Neural cell (in vitro differentiated cells): ENCODE results near the gene SNX2. TPM values are rescaled to one million over a fixed set of nuclear protein-coding genes. Genes with fewer than 3 reads are reported as not detected.

ENCODE experiments used
- H2AFZ ChIP-seq: fragments of 200-600, 300-800 bp; sonication (generic), shearing (Covaris generic); 2 replicates; pipeline ENCODE4 v1.6.0; 2014; ENCODE audit warnings: low read depth, mild to moderate bottlenecking, antibody characterized with exemption, low read length, moderate library complexity
- H3F3A ChIP-seq: fragments of 200-600 bp; shearing (Covaris generic); 2 replicates; pipeline ENCODE4 v1.6.1; 2016; ENCODE audit warnings: mild to moderate bottlenecking, moderate library complexity, mixed read lengths, antibody characterized with exemption, low read length; ENCODE audit not compliant: insufficient read depth, poor library complexity, severe bottlenecking
- H3K27ac ChIP-seq: fragments of 200-600, 300-800 bp; sonication (generic), shearing (Covaris generic); 2 replicates; pipeline ENCODE4 v1.5.1; 2014; ENCODE audit warnings: mild to moderate bottlenecking, low read length, moderate library complexity
- H3K27me3 ChIP-seq: fragments of 300-800, 200-600 bp; sonication (generic), shearing (Covaris generic); 2 replicates; pipeline ENCODE4 v1.6.0; 2014; ENCODE audit warnings: mild to moderate bottlenecking, low read depth, low read length, moderate library complexity; ENCODE audit not compliant: insufficient read depth
- H3K36me3 ChIP-seq: fragments of 300-800, 200-600 bp; sonication (generic), shearing (Covaris generic); 2 replicates; pipeline ENCODE4 v1.5.1; 2014; ENCODE audit warnings: mild to moderate bottlenecking, antibody characterized with exemption, low read length, moderate library complexity; ENCODE audit not compliant: insufficient read depth
- H3K4me2 ChIP-seq: fragments of 300-800, 200-600 bp; sonication (generic), shearing (Covaris generic); 2 replicates; pipeline ENCODE4 v1.6.0; 2014; ENCODE audit warnings: mild to moderate bottlenecking, low read length
- H3K4me3 ChIP-seq: fragments of 300-800, 200-600 bp; sonication (generic), shearing (Covaris generic); 2 replicates; pipeline ENCODE4 v1.5.1; 2014; ENCODE audit warnings: mild to moderate bottlenecking, low read length, moderate library complexity
- H3K79me2 ChIP-seq: fragments of 200-600 bp; shearing (Covaris generic); replicated peaks from 2 replicates; pipeline ENCODE4 v1.6.0; 2014; ENCODE audit warnings: mild to moderate bottlenecking, low read length, moderate library complexity; ENCODE audit not compliant: insufficient read depth
- H3K9ac ChIP-seq: fragments of 300-800, 200-600 bp; sonication (generic), shearing (Covaris generic); 2 replicates; pipeline ENCODE4 v1.6.1; 2016; ENCODE audit warnings: mild to moderate bottlenecking, low read length, mixed read lengths
- H3K9me2 ChIP-seq: fragments of 200-600 bp; shearing (Covaris generic); 2 replicates; pipeline ENCODE4 v1.6.1; 2016; ENCODE audit warnings: mild to moderate bottlenecking, low read length, mixed read lengths; ENCODE audit not compliant: insufficient read depth
- H3K9me3 ChIP-seq: fragments of 200-600, 300-800 bp; sonication (generic), shearing (Covaris generic); 2 replicates; pipeline ENCODE4 v1.6.1; 2016; ENCODE audit warnings: mild to moderate bottlenecking, mixed run types, low read length, moderate library complexity, mixed read lengths
- H4K20me1 ChIP-seq: fragments of 200-600 bp; shearing (Covaris generic); 2 replicates; pipeline ENCODE4 v1.6.1; 2016; ENCODE audit warnings: mild to moderate bottlenecking, mixed run types; ENCODE audit not compliant: insufficient read depth
- EZH2 ChIP-seq: fragments of 200-600, 300-800 bp; shearing (Covaris generic), sonication (generic); IDR thresholded peaks from 2 replicates; pipeline ENCODE4 v1.6.1; 2014; ENCODE audit warnings: antibody characterized with exemption, low read length, borderline replicate concordance, mild to moderate bottlenecking; ENCODE audit not compliant: insufficient read depth, poor library complexity, severe bottlenecking
- MXI1 ChIP-seq: fragments of 450-650 bp; conservative IDR thresholded peaks from 2 replicates; pipeline ENCODE4 v1.6.1; 2014; ENCODE audit warnings: antibody characterized with exemption, mild to moderate bottlenecking; ENCODE audit not compliant: poor library complexity, severe bottlenecking
- POLR2AphosphoS5 ChIP-seq: IDR thresholded peaks from 2 replicates; pipeline ENCODE4 v1.6.1; 2012
- SMC3 ChIP-seq: fragments of 450-650 bp; conservative IDR thresholded peaks from 2 replicates; pipeline ENCODE4 v1.6.1; 2014; ENCODE audit warnings: antibody characterized with exemption, mild to moderate bottlenecking, moderate library complexity; ENCODE audit not compliant: poor library complexity
- TAF1 ChIP-seq: IDR thresholded peaks from 2 replicates; pipeline ENCODE4 v1.6.1; 2012; ENCODE audit warnings: low read depth
- polyA plus RNA-seq: library from polyadenylated mRNA; depleted of rRNA; stranded (reverse); fragments of >200 nt; gene quantifications from 2 replicates; pipeline ENCODE4 v1.2.3, GENCODE V29; 2014
- TF ChIP-seq, protein P1 (sequence below): fragments of 450-650 bp; IDR thresholded peaks from 2 replicates; pipeline ENCODE4 v1.5.1; 2014; ENCODE audit warnings: antibody characterized with exemption, mild to moderate bottlenecking, moderate library complexity; ENCODE audit not compliant: poor library complexity, severe bottlenecking
- TF ChIP-seq, protein P2 (sequence below): IDR thresholded peaks from 2 replicates; pipeline ENCODE4 v1.6.1; 2012; ENCODE audit warnings: borderline replicate concordance

SNX2 gene
- polyA plus RNA-seq, 1 donor from 2014 or later: 36.1 TPM

DNA sequence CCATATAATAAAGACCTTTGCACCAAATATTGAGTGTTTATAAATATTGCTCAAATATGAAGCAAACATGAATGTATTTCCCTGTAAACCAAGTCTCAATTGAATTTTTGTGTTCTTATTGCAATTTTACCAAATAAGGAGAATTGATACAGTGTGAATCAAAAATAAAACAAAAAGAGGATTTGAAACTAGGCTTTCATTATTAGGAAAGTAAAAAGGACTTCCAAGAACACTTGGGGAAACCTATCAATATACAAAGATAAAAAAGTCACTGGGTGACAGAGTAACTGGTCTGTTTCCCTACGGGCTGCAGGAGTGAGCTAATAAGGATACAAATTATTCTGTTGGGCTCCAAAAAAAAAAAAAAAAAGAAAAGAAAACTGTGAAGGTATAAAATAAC, 44.8 kb upstream of the SNX2 start:
- Histone ChIP-seq H3K9ac (no peak overlapping the region), H3K4me2 (no peak overlapping the region), H3F3A (no peaks in the 10 kb centered on the region), H3K36me3 (no peaks in the 10 kb centered on the region), H3K9me3 (no peaks in the 10 kb centered on the region), H3K27ac (no peak overlapping the region), H3K27me3 (no peaks in the 10 kb centered on the region), H2AFZ (no peak overlapping the region), H3K79me2 (no peaks in the 10 kb centered on the region), H3K9me2 (no peaks in the 10 kb centered on the region), H3K4me3 (no peak overlapping the region), H4K20me1 (no peaks in the 10 kb centered on the region)
- TF ChIP-seq, protein P1, sequence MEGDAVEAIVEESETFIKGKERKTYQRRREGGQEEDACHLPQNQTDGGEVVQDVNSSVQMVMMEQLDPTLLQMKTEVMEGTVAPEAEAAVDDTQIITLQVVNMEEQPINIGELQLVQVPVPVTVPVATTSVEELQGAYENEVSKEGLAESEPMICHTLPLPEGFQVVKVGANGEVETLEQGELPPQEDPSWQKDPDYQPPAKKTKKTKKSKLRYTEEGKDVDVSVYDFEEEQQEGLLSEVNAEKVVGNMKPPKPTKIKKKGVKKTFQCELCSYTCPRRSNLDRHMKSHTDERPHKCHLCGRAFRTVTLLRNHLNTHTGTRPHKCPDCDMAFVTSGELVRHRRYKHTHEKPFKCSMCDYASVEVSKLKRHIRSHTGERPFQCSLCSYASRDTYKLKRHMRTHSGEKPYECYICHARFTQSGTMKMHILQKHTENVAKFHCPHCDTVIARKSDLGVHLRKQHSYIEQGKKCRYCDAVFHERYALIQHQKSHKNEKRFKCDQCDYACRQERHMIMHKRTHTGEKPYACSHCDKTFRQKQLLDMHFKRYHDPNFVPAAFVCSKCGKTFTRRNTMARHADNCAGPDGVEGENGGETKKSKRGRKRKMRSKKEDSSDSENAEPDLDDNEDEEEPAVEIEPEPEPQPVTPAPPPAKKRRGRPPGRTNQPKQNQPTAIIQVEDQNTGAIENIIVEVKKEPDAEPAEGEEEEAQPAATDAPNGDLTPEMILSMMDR: no peak
- TF ChIP-seq EZH2 (no peak), POLR2AphosphoS5 (no peak)
- TF ChIP-seq, protein P2, sequence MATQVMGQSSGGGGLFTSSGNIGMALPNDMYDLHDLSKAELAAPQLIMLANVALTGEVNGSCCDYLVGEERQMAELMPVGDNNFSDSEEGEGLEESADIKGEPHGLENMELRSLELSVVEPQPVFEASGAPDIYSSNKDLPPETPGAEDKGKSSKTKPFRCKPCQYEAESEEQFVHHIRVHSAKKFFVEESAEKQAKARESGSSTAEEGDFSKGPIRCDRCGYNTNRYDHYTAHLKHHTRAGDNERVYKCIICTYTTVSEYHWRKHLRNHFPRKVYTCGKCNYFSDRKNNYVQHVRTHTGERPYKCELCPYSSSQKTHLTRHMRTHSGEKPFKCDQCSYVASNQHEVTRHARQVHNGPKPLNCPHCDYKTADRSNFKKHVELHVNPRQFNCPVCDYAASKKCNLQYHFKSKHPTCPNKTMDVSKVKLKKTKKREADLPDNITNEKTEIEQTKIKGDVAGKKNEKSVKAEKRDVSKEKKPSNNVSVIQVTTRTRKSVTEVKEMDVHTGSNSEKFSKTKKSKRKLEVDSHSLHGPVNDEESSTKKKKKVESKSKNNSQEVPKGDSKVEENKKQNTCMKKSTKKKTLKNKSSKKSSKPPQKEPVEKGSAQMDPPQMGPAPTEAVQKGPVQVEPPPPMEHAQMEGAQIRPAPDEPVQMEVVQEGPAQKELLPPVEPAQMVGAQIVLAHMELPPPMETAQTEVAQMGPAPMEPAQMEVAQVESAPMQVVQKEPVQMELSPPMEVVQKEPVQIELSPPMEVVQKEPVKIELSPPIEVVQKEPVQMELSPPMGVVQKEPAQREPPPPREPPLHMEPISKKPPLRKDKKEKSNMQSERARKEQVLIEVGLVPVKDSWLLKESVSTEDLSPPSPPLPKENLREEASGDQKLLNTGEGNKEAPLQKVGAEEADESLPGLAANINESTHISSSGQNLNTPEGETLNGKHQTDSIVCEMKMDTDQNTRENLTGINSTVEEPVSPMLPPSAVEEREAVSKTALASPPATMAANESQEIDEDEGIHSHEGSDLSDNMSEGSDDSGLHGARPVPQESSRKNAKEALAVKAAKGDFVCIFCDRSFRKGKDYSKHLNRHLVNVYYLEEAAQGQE: no peak

DNA sequence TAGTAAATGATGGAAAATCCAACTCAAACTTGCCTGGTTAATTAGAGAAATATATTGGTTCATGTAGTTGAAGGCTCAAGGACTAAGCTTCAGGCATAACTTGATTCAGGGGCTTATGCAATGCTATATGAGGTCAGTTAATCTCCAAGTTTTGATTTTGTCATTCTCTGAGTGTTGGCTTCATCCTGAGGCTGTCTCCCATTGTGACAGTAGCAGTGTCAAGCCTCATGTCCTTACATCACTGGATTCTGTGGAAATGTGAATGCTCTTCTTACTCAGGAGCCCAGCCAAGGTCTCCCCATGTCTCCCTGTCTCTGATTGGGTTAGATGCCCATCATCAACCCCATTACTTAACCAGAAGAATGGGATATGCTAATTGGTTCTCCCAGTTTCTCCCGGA, 44.4 kb upstream of the SNX2 start:
- no peaks in the 10 kb centered on the region for H3K9me3 ChIP-seq
- TF ChIP-seq, protein P1: no peak
- no peak for TF ChIP-seq TAF1
- no peak for TF ChIP-seq POLR2AphosphoS5
- no peak for TF ChIP-seq MXI1
- no peak for TF ChIP-seq SMC3
- TF ChIP-seq, protein P2: no peak
- no peak overlapping the region for H3K4me2 ChIP-seq
- H3K27me3 ChIP-seq: no peaks in the 10 kb centered on the region
- no peaks in the 10 kb centered on the region for H3F3A ChIP-seq
- H3K36me3 ChIP-seq: no peaks in the 10 kb centered on the region
- H2AFZ ChIP-seq: no peak overlapping the region
- H3K79me2 ChIP-seq: no peaks in the 10 kb centered on the region
- H4K20me1 ChIP-seq: no peaks in the 10 kb centered on the region
- no peak overlapping the region for H3K9ac ChIP-seq
- no peaks in the 10 kb centered on the region for H3K9me2 ChIP-seq
- no peak overlapping the region for H3K27ac ChIP-seq
- H3K4me3 ChIP-seq: no peak overlapping the region
